Activated T-cell treated with anti-CD3 and anti-CD28 coated beads for 4 hours (primary cell): ENCODE measurements around the gene ADD1.
"Not testable (repeated sequence)": the region's sequence is repeated elsewhere in the genome, so short reads cannot be mapped to it uniquely, and the experiment has no call there.

Experiments used
- DNase-seq: peaks from one replicate; pipeline ENCODE4 v3.0.0-alpha.2; 2020

Gene ADD1

DNA sequence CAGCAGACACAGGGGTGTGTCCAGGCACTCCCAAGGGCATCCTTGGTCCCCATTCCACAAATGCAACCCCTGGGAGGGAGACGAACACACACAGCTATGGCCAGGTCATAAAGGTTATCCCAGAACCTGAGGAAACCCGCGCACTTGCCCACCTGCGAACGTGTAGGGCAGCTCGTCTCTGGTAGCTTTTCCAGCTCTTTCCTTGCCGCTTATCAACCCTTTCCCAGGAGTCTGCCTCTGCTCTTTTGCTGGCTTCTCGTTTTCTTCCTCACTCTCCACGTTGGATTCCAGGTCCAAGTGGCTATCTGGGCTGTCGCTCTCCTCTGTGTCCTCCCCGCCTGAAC is 106.1 kb downstream of the ADD1 start:
- no peak for DNase-seq

DNA sequence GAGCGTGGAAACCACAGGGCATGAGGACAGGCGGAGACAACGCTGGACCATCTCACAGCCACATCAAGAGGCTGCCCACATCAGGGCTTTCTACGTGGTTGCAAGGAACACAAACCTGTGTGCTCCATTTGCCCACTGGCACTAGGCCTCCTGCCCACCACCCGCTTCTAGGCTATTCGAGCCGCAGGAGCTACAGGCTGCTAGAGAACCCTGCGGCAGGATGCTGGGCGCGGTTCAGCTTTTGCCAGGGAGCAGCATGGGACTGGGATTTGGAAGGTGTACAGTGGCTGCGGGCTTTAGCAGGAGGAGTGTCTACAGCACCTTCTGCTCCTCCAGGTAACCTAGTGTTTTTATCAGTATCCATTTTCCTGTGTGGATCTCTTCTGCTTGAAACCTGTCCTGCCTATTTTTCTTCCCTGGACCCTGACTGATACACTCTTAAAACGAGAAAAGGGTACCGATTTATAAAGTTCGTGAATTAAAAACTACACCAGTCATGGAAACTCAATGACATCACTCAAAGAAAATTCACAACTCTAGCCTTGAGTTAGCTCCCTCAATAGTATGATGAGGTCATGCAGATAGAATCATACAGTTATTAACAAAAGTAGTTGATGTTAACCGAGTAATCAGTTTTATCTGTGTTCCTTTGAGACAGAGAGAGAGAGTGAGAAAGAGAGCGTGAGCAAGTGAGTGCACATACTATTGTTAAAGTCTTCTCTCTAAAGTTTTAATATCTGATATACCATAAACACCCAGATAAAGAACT is 106.8 kb downstream of the ADD1 start:
- DNase-seq: no peak

DNA sequence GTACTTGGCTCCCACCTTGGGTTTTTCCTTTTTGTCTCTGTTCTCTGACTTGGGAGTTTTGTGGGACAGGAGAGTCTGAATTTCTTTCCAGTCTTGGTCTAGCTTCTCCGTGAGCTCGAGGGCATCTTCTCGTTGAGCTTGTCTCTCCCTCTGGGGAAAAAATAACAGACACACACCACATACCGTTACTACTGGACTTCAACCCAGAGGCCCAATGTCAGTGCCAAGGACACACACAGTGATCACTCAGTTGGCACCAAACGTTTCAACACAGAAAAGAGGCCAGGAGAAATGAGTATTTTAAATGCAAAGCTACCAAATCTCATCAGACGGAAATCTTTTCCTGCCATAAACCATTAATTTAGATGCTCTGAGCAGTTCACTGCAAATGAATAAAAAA is 109.9 kb downstream of the ADD1 start:
- no peak for DNase-seq

DNA sequence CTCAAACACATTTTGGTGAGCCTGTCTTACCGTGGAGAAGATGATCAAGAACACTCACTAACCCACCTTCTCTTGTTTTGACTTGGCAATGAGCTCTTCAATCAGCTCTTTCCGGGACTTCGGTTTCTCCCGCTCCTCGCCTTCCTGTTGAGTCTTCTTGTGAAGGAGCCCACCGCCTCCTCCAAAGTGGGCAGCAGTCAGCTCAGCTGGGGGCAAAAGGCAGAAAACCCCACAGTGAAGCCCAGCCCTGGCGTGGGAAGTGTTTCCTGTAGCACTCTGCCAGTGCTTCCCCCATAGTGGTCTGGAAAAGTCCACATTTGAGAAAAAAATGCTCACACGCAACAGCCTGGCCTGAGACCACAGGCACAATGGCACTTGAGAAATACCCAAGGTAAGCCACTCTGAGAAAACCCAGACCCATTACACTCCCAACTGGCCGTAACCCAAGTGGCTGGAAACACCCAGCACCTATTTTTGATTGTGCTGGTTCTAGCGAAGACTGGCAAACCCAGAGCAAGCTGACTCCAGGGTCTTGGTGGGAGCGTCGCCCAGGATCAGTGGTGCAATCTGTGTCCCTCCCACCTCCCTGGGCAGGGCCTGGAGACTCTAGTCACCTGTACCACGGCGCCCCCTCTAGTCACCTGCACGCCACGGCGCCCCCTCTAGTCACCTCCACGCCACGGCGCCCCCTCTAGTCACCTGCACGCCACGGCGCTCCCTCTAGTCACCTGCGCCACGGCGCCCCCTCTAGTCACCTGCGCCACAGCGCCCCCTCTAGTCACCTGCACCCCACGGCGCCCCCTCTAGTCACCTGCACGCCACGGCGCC is 110.9 kb downstream of the ADD1 start:
- no peak for DNase-seq

DNA sequence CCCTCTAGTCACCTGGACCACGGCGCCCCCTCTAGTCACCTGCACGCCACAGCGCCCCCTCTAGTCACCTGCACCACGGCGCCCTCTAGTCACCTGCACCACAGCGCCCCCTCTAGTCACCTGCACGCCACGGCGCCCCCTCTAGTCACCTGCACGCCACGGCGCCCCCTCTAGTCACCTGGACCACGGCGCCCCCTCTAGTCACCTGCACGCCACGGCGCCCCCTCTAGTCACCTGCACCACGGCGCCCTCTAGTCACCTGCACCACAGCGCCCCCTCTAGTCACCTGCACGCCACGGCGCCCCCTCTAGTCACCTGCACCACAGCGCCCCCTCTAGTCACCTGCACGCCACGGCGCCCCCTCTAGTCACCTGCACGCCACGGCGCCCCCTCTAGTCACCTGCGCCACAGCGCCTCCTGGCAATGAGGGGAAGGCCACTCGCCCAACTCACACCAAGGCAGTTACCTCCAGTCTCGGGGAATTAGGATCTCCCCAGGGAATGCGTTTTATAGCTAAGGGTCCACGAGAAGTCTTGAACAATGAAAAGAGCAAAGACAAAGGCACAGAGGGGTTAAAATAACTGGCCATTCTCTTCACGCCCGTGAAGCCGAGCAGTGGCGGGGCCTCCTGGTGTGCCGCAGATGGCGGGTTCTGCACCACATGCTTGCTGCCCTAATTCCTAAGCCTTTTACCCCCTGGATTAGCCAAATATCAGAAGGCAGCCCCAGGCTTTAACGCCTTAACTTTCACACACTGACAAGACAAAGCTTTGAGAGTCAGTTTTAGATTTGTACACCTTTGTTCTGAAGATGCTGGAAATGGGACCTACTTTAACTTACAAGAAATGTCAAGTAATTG is 111.8 kb downstream of the ADD1 start:
- not testable (repeated sequence) for DNase-seq

DNA sequence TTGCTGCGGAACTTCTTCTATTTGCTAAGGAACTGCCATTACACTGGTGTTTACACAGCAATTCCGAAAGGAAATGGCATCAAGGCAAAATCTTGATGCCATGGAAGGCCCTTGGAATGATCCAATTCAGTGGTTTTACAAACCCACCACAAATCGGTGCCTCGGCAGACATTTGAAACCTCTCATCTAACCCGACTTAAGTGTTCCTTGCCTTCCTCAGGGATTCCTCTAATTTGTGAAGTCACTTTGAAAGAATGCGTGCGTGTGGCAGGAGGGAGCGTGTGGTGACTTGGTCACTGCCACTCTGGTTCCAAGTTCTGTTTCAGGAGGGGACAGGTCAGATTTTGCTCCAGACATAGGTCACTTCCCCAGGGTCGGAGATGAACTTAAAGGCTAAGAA is 114.8 kb downstream of the ADD1 start:
- no peak for DNase-seq

DNA sequence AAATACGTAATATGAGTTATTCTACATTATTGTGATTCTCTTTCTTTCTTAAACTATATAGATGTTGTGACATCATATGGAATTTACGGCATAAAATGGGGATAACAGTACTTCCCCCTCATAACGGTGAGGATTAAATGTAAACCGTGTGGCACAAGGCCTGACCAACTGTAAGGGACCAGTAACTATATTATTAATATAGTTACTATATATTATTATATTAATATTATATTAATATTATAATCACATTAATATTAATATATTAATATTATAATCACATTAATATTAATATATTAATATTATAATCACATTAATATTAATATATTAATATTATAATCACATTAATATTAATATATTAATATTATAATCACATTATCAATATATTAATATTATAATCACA is 116.8 kb downstream of the ADD1 start:
- DNase-seq: not testable (repeated sequence)

DNA sequence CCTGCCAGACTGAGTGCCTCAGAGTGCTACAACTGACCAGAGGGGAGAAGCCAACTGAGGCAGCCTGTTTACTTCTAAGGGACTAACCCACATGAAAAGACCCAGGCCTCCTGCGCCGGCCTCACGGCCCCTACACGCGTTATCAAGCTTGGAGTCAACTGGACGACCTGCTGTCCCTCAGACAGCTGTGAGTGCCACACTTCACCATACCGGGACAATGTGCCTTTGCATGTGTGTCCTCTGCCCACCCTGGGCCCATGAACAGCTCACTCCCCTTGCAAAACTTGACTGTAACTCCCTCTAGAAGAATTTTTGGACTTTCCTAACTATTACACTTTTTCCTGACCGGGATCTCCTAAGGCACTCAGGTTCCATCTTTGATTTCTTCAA is 117.8 kb downstream of the ADD1 start:
- no peak for DNase-seq

DNA sequence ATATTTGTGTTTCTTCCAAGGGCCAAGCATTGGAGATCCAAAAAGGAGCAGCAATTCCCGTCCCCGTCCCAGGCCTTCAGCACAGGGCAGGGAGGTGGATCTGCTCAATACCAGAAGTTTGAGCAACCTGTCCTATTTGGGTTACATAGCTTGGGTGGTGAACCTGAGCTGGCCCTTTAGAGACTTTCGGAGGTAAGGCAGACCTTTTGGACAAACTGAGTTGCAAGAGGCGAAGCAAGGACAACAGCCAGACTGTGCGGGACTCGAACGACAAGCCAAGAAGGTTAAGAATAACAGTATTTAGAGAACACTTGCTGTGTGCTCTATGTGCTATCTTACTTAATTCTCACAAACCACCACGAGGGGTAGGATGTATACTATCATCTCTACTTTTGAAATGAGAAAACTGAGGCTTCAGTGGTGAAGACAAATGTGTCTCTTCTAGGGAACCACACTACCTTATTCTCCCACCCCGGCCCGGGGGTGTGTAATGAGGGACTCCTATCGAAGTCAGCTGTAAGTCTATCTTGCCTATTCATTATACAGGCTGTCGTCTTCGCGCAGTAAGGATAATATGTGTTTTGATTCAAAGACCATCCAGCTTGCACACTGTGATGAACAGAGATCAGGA is 118.3 kb downstream of the ADD1 start:
- DNase-seq: no peak

DNA sequence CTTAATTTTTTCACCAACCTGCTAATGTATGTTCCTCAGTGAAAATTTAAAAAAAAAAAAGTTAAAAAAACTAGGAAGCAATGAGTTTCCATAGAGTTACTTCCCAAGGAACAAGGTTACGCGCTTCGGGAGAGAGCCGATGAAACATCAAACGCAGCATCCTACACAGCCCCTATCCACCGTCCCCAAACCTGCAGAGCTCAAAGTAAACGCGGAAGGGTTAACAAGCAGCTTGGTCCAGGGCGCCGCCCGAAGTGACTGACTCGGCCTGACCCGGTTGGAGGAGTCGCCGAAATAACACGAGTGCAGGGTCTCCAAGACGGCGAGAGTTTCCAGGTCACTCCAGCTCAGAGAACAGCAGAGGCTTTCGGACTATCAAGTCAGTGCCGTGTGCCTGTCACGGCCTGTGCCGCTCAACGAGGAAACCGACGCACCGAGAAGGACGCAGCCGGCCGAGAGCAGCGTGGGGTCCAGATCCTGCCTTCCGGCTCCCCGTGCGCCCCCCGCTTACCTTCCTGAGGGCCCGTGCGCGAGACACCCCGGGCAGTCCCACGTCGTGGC is 119.0 kb downstream of the ADD1 start:
- DNase-seq: no peak

DNA sequence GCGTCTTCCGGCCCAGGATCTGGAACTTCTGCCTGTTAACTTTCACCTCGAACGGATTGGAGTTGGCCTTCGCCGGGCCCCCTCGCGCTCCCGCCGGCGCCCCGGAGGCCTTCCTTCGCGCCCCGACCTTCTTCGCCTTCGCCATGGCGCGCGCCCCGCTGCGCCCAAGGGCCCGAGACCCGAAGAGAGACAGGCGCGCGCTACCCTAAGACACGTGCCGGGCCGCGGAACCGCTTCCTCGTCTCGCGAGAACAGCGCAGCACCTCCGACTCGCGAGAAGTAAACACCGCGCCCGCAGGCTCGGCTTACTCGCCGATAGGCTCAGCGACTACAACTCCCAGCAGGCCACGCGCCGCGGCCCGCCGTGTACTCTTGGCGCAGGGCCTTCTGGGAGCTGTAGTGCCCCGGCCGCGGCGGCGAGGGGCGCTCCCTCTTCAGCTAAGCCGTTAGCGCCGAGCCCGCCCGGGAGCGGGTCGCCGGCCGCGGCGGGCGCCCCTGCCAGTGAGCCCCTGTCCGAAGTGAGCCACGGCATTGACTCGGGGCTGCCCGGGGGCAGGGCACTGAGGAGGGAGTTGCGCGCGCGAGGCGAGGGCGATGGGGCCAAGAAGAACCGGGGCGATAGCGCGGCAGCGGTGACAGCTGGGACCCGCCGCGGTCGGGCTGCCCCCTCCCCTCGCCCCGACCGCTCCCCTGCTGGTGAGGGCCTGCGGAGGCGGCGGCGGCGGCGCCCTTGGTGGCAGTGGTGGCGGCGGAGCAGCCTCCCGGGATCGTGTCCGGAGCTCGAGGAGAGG is 119.7 kb downstream of the ADD1 start, which contains the start of the genes GRK4 and NOP14:
GRK4 (plus strand) TSS at position 397 of the 791 bp plus-strand sequence. CDS start 500 bp downstream, outside the sequence.
NOP14 (minus strand) TSS at position 232 of the 791 bp plus-strand sequence; CDS start at position 145, 87 bp downstream.
- DNase-seq: peak; percentile 90

DNA sequence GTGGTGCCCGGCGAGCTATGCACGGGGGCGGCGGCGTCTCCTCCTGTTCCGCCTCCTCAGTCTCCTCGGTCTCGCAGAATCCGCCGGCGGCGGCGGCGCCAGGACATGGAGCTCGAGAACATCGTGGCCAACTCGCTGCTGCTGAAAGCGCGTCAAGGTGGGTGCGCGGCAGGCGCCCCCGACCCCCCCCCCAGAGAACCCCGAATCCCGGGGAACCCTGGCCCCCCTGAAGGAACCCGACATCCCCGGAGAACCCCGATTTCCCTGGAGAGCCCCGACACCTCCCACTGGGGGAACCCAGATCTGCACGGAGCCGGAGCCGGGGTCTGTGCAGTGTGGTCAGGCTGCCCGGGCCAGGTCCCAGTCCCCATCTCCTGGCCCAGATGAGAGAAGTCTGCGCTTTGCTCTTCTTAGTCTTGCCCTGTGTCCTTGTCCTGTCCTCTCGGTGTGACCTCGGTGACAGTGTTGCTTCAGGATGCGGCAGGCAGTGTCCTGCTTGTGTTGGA is 120.4 kb downstream of the ADD1 start:
- no peak for DNase-seq

DNA sequence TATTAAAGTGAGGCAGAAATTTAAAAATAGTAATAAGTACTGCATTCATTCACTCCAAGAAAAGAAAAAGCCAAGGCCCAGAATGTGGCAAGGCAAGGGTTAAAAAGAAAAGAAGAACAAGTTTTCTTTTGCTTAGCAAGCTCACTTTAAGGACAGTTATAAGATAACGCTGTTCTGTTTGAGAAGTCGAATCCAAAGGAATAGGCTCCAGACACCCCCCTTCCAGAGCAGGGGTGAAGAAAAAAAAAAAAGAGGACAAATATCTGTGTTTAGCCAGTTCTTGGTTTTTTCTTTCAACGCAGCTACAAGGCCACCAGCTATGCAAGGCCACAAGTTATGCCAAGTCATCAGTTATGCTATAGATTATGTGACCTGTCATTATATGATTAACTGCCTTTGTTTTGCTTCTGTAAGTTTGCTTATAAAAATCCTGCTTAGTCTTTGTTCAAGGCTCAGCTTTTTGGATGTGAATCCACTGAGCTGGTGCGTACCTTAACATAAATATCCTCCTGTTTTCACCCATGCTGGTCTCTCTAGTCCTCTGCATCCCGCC is 121.1 kb downstream of the ADD1 start:
- no peak for DNase-seq

DNA sequence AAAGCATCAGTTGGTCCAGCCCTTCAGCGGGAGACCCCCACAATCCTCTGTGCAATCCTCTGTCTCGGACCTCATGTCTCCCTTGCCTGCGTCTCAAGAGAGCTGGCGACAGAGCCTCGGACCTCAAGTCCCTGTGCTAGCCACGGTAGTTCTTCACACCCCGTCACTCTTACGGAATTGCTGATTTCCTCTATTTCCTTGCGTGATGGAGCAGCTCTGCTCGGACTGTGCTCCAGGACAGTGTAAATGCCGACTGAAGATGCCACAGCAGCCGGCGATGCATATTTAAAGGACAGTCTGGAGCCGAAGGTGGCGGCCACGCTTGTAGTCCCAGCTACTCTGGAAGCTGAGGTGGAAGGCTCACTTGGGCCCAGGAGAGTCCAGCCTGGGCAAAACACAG is 121.6 kb downstream of the ADD1 start:
- DNase-seq: no peak

DNA sequence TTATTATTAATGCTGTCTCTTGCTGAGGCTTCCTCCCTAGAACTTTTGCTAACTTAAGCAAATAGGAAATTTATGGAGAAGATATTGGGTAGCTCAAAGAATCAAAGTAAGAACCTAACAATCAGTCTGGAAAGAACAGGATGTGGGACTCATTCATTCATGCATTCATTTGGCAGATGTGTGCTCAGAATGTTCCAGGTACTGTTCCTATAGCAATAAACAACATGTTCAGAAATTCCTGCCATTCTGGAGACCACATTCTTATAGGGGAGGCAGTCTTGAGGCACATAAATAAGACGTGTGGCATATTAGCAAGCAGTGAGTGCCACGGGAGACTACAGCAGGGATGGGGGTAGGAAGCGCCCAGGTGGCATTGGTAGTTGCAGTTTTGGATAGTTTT is 124.7 kb downstream of the ADD1 start:
- no peak for DNase-seq

DNA sequence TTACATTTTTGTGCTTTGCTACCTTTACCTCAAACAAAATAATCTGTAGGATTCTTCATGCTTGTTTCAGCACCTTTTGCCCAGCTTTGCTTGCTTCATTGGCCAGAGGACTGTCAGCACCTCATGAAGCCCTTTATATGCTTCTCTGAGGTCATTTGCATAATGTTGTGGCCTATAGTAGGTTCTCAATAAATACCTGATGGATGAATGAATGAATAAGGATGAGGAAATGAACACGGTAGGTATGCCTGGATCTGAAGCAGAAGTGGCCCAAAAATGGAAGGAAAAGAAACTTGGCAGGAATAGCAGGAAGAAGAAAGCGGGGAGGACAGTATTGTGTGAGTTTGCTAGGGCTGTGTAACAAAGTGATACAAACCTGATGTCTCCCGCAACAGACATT is 127.6 kb downstream of the ADD1 start:
- no peak for DNase-seq

DNA sequence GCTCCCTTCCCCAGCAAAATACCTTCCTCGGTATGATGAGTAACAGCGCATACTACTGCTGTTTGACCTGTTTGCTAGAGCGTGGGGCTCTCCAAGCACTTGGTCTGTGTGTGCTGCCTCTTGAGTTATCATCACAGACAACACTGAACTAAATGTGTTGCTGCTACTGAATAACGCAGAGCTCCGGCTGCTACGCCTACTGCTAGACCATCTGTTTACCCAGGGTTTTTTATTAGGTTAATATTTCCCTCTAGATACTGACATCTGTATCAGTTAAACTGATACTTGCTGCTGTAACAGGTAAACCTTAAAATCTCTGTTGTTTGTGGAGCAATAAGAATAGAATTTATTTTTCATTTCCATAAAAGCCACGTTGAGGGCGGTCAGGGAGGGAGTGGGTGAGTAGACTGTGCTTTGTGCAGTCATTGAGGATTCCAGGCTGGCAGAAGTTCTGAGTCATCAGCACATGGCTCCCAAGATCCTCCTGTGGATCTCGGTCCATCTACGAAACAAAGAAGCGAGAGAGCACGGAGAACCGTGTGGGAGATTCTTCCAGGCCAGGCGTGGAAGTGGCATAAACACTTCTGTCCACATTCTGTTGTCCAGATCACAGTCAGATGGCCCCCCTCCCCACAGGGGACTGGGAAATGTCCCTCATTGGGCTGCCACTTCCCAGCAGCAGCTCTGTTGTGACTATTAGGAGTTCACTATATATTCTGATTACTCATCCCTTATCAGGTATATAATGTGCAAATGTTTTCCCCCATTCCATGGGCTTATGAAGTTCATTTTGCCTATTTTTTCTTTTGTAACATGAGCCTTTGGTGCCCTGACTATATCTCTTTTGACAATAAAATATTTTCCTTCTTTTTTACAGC is 133.8 kb downstream of the ADD1 start:
- DNase-seq: no peak
